Measurements from ENCODE around the gene UCK1.

DNA sequence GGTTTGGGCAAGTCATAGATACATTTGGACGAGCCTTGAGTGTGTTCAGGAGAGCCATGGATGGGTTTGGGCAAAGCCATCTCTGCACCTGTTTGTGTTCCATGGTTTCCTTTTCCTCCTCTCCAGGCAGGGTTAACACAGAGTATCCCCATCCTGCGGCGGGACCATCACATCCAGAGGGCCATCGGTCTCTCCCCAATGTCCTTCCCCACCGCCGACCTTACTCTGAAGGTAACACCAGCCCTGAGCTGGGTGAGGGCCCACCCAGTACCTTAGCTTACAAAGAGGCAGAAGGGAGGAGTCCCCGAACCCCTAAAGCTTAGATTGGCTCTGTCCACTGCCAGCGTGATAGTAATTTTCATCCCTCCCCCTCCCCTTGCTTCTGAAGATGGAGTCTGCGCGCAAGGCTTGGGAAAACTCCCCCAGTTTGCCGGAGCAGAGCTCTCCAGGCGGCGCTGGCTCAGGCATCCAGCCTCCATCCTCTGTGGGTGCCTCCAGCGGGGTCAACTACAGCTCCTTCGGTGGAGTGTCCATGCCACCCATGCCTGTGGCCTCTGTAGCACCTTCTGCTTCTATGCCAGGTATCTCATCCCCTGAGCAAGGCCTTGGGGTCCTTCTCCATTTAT lies 46.4 kb downstream of the UCK1 start:
- TF ChIP-seq, protein P1, sequence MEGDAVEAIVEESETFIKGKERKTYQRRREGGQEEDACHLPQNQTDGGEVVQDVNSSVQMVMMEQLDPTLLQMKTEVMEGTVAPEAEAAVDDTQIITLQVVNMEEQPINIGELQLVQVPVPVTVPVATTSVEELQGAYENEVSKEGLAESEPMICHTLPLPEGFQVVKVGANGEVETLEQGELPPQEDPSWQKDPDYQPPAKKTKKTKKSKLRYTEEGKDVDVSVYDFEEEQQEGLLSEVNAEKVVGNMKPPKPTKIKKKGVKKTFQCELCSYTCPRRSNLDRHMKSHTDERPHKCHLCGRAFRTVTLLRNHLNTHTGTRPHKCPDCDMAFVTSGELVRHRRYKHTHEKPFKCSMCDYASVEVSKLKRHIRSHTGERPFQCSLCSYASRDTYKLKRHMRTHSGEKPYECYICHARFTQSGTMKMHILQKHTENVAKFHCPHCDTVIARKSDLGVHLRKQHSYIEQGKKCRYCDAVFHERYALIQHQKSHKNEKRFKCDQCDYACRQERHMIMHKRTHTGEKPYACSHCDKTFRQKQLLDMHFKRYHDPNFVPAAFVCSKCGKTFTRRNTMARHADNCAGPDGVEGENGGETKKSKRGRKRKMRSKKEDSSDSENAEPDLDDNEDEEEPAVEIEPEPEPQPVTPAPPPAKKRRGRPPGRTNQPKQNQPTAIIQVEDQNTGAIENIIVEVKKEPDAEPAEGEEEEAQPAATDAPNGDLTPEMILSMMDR (IDR thresholded peaks at IDR 0.05), result no peak
- no peak for TF ChIP-seq EP300 (IDR thresholded peaks at IDR 0.05)
